ENCODE data around the gene RRP1B.
A peak's percentile ranks its signal among the peaks of the same experiment; 100 is the strongest.
"Not testable (repeated sequence)": the region's sequence is repeated elsewhere in the genome, so short reads cannot be mapped to it uniquely, and the experiment has no call there.

The RRP1B gene

GRCh38 chr21:43702785-43703034 lies 43.4 kb downstream of the RRP1B start:
- Histone ChIP-seq H3K9me3 (ENCODE audit: insufficient read depth, low read depth, low read length) (no peaks in the 10 kb centered on the region), H3K9ac (ENCODE audit: low read depth, low read length) (no peak overlapping the region), H3K36me3 (ENCODE audit: insufficient read depth, low read length) (no peaks in the 10 kb centered on the region), H3K27me3 (ENCODE audit: insufficient read depth, low read length) (no peaks in the 10 kb centered on the region), H3K4me3 (ENCODE audit: low read length) (no peak overlapping the region), H3K27ac (ENCODE audit: low read depth, low read length) (no peak overlapping the region), H3K4me1 (ENCODE audit: insufficient read depth, low read length) (peaks cover 9% of the 10 kb centered on the region; the same call in 1 of the 2 replicates)
- 82% methylated on average over 12 of the region's 12 CpGs for WGBS

- no peaks in the 10 kb centered on the region for H3K27me3 ChIP-seq (ENCODE audit: insufficient read depth, low read length)
- H3K36me3 ChIP-seq (ENCODE audit: insufficient read depth, low read length), result no peaks in the 10 kb centered on the region
- no peak overlapping the region for H3K27ac ChIP-seq (ENCODE audit: low read depth, low read length)
- H3K4me3 ChIP-seq (ENCODE audit: low read length), result no peak overlapping the region
- 55% methylated on average over 29 of the region's 29 CpGs for WGBS
- no peaks in the 10 kb centered on the region for H3K9me3 ChIP-seq (ENCODE audit: insufficient read depth, low read depth, low read length)
- H3K9ac ChIP-seq (ENCODE audit: low read depth, low read length), result no peak overlapping the region
- H3K4me1 ChIP-seq (ENCODE audit: insufficient read depth, low read length), result peaks cover 9% of the 10 kb centered on the region; the same call in 1 of the 2 replicates
Measured at GRCh38 chr21:43703035-43703880, 43.9 kb downstream of the RRP1B start.

- no peaks in the 10 kb centered on the region for H3K36me3 ChIP-seq (ENCODE audit: insufficient read depth, low read length)
- 95% methylated on average over 9 of the region's 9 CpGs for WGBS
- H3K27ac ChIP-seq (ENCODE audit: low read depth, low read length), result no peak overlapping the region
- H3K9ac ChIP-seq (ENCODE audit: low read depth, low read length), result no peak overlapping the region
- no peaks in the 10 kb centered on the region for H3K9me3 ChIP-seq (ENCODE audit: insufficient read depth, low read depth, low read length)
- no peaks in the 10 kb centered on the region for H3K27me3 ChIP-seq (ENCODE audit: insufficient read depth, low read length)
- peaks cover 16% of the 10 kb centered on the region for H3K4me1 ChIP-seq (ENCODE audit: insufficient read depth, low read length)
- no peak overlapping the region for H3K4me3 ChIP-seq (ENCODE audit: low read length)
Measured at GRCh38 chr21:43707462-43707861, 48.1 kb downstream of the RRP1B start.

- H3K9me3 ChIP-seq (ENCODE audit: insufficient read depth, low read depth, low read length), result no peaks in the 10 kb centered on the region
- H3K27me3 ChIP-seq (ENCODE audit: insufficient read depth, low read length), result no peaks in the 10 kb centered on the region
- WGBS, result 94% methylated on average over 13 of the region's 13 CpGs
- H3K4me1 ChIP-seq (ENCODE audit: insufficient read depth, low read length), result peaks cover 10% of the 10 kb centered on the region
- no peak overlapping the region for H3K9ac ChIP-seq (ENCODE audit: low read depth, low read length)
- no peak overlapping the region for H3K27ac ChIP-seq (ENCODE audit: low read depth, low read length)
- H3K36me3 ChIP-seq (ENCODE audit: insufficient read depth, low read length), result no peaks in the 10 kb centered on the region
- H3K4me3 ChIP-seq (ENCODE audit: low read length), result no peak overlapping the region
Measured at GRCh38 chr21:43708745-43709381, 49.5 kb downstream of the RRP1B start.

GRCh38 chr21:43712268-43712942 lies 53.0 kb downstream of the RRP1B start:
- Histone ChIP-seq H3K4me3 (ENCODE audit: low read length) (no peak overlapping the region), H3K27ac (ENCODE audit: low read depth, low read length) (peak overlapping the region; percentile 59; the same call in 1 of the 2 replicates), H3K27me3 (ENCODE audit: insufficient read depth, low read length) (no peaks in the 10 kb centered on the region), H3K4me1 (ENCODE audit: insufficient read depth, low read length) (peaks cover 10% of the 10 kb centered on the region), H3K9me3 (ENCODE audit: insufficient read depth, low read depth, low read length) (no peaks in the 10 kb centered on the region), H3K9ac (ENCODE audit: low read depth, low read length) (peak overlapping the region; percentile 27; the same call in 1 of the 2 replicates), H3K36me3 (ENCODE audit: insufficient read depth, low read length) (no peaks in the 10 kb centered on the region)
- WGBS, result 65% methylated on average over 13 of the region's 13 CpGs

GRCh38 chr21:43713123-43713522 lies 53.8 kb downstream of the RRP1B start:
- H3K9ac ChIP-seq (ENCODE audit: low read depth, low read length); H3K36me3 ChIP-seq (ENCODE audit: insufficient read depth, low read length); H3K9me3 ChIP-seq (ENCODE audit: insufficient read depth, low read depth, low read length); H3K27ac ChIP-seq (ENCODE audit: low read depth, low read length); H3K4me3 ChIP-seq (ENCODE audit: low read length); H3K27me3 ChIP-seq (ENCODE audit: insufficient read depth, low read length): not testable (repeated sequence)
- WGBS, result 98% methylated on average over 4 of the region's 6 CpGs
- peaks cover 10% of the 10 kb centered on the region for H3K4me1 ChIP-seq (ENCODE audit: insufficient read depth, low read length)

- no peak overlapping the region for H3K27ac ChIP-seq (ENCODE audit: low read depth, low read length)
- 85% methylated on average over 12 of the region's 12 CpGs for WGBS
- H3K4me3 ChIP-seq (ENCODE audit: low read length), result no peak overlapping the region
- H3K36me3 ChIP-seq (ENCODE audit: insufficient read depth, low read length), result no peaks in the 10 kb centered on the region
- H3K9ac ChIP-seq (ENCODE audit: low read depth, low read length), result no peak overlapping the region
- H3K4me1 ChIP-seq (ENCODE audit: insufficient read depth, low read length), result peaks cover 16% of the 10 kb centered on the region
- peaks cover 10% of the 10 kb centered on the region for H3K27me3 ChIP-seq (ENCODE audit: insufficient read depth, low read length)
- no peaks in the 10 kb centered on the region for H3K9me3 ChIP-seq (ENCODE audit: insufficient read depth, low read depth, low read length)
Measured at GRCh38 chr21:43716376-43717165, 57.2 kb downstream of the RRP1B start.

- Histone ChIP-seq H3K9ac (ENCODE audit: low read depth, low read length) (no peak overlapping the region), H3K4me1 (ENCODE audit: insufficient read depth, low read length) (peaks cover 10% of the 10 kb centered on the region), H3K36me3 (ENCODE audit: insufficient read depth, low read length) (no peaks in the 10 kb centered on the region), H3K9me3 (ENCODE audit: insufficient read depth, low read depth, low read length) (no peaks in the 10 kb centered on the region), H3K4me3 (ENCODE audit: low read length) (no peak overlapping the region), H3K27ac (ENCODE audit: low read depth, low read length) (no peak overlapping the region), H3K27me3 (ENCODE audit: insufficient read depth, low read length) (peaks cover 10% of the 10 kb centered on the region)
- WGBS, result 87% methylated on average over 11 of the region's 13 CpGs
Measured at GRCh38 chr21:43717166-43717853, 58.0 kb downstream of the RRP1B start.

GRCh38 chr21:43717967-43718871 lies 58.9 kb downstream of the RRP1B start:
- WGBS, result 25% methylated on average over 70 of the region's 70 CpGs
- peak overlapping the region; percentile 87 for H3K9ac ChIP-seq (ENCODE audit: low read depth, low read length)
- no peaks in the 10 kb centered on the region for H3K36me3 ChIP-seq (ENCODE audit: insufficient read depth, low read length)
- H3K27ac ChIP-seq (ENCODE audit: low read depth, low read length), result peak overlapping the region; percentile 65
- peak overlapping the region; percentile 95 for H3K4me3 ChIP-seq (ENCODE audit: low read length)
- no peaks in the 10 kb centered on the region for H3K9me3 ChIP-seq (ENCODE audit: insufficient read depth, low read depth, low read length)
- H3K27me3 ChIP-seq (ENCODE audit: insufficient read depth, low read length), result peaks cover 10% of the 10 kb centered on the region
- peaks cover 5% of the 10 kb centered on the region; the same call in 1 of the 2 replicates for H3K4me1 ChIP-seq (ENCODE audit: insufficient read depth, low read length)
